ENCODE data around the gene OSBPL10. TPM values are rescaled to one million over a fixed set of nuclear protein-coding genes. Genes with fewer than 3 reads are reported as not detected.
"Not testable (repeated sequence)": the region's sequence is repeated elsewhere in the genome, so short reads cannot be mapped to it uniquely, and the experiment has no call there.

The OSBPL10 gene
- total and polyA plus RNA-seq, 7 donors = 2.3 to 77.7 (median 8.5) TPM

DNA sequence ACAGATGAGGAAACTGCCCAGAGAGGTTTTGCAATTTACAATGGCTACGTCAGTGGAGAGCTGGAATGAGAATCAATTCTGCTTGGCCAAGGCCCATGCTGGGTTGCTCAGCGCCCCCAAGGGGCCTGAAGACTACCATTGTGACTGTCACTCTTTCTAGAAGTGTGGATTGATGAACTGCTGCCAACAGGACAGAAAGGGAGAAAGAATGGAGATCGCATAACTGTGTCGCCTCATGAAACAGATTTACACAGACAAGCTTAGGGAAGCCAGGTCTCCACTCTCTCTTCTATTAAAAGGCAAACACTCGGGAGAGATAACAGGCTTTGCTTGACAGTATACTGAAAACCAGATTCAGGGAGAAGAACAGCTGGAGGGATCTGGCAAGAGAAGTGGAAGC, 288.3 kb downstream of the OSBPL10 start:
- DNase-seq = no peak
- H3K27ac ChIP-seq = no peak overlapping the region
- H3K9me3 ChIP-seq = no peaks in the 10 kb centered on the region
- H3K4me1 ChIP-seq = peaks cover 0 to 5% (median 0%) of the 10 kb centered on the region in 4 donors
- intact Hi-C loops (cut with DNase I) = no loop called here
- no peaks in the 10 kb centered on the region for H3K27me3 ChIP-seq
- H3K36me3 ChIP-seq = no peaks in the 10 kb centered on the region
- H3K4me3 ChIP-seq = no peak overlapping the region
- 88 to 90% methylated on average over 5 of the region's 5 CpGs for WGBS, 2 donors
- TF ChIP-seq, protein P1, sequence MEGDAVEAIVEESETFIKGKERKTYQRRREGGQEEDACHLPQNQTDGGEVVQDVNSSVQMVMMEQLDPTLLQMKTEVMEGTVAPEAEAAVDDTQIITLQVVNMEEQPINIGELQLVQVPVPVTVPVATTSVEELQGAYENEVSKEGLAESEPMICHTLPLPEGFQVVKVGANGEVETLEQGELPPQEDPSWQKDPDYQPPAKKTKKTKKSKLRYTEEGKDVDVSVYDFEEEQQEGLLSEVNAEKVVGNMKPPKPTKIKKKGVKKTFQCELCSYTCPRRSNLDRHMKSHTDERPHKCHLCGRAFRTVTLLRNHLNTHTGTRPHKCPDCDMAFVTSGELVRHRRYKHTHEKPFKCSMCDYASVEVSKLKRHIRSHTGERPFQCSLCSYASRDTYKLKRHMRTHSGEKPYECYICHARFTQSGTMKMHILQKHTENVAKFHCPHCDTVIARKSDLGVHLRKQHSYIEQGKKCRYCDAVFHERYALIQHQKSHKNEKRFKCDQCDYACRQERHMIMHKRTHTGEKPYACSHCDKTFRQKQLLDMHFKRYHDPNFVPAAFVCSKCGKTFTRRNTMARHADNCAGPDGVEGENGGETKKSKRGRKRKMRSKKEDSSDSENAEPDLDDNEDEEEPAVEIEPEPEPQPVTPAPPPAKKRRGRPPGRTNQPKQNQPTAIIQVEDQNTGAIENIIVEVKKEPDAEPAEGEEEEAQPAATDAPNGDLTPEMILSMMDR (IDR thresholded peaks at IDR 0.05) = no peak
- TF ChIP-seq POLR2A (IDR thresholded peaks at IDR 0.05) = no peak
- TF ChIP-seq EP300 (IDR thresholded peaks at IDR 0.05) = no peak
- TF ChIP-seq POLR2AphosphoS5 (IDR thresholded peaks at IDR 0.05) = no peak

DNA sequence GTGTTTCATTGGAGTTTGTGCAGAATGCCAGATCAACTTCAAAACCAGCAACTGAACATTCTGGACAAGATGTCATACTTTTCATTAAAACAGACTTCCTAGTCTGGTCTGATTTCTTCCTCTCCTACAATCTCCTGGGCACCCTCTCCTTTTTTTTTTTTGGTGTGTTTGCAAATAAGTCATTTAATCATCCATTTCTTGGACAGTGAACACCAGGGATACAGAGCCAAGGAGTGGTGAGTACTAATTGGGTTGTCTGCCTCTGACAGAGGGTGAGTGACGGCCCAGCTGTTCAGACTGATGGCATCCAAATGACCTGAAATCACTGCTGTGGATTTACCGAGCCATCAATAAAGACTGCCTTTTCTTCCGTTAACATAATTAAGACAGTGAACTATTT, 290.3 kb downstream of the OSBPL10 start:
- peaks cover 0 to 5% (median 0%) of the 10 kb centered on the region in 4 donors for H3K4me1 ChIP-seq
- WGBS, 2 donors = 94 to 96% methylated on average over 3 of the region's 3 CpGs
- no peaks in the 10 kb centered on the region for H3K9me3 ChIP-seq
- no peaks in the 10 kb centered on the region for H3K36me3 ChIP-seq
- TF ChIP-seq, protein P1 (IDR thresholded peaks at IDR 0.05) = no peak
- TF ChIP-seq EP300 (IDR thresholded peaks at IDR 0.05) (no peak), POLR2AphosphoS5 (IDR thresholded peaks at IDR 0.05) (no peak), POLR2A (IDR thresholded peaks at IDR 0.05) (no peak)
- no peak overlapping the region for H3K4me3 ChIP-seq
- no peak overlapping the region for H3K27ac ChIP-seq
- no peak for DNase-seq
- intact Hi-C loops (cut with DNase I) = no loop called here
- no peaks in the 10 kb centered on the region for H3K27me3 ChIP-seq

DNA sequence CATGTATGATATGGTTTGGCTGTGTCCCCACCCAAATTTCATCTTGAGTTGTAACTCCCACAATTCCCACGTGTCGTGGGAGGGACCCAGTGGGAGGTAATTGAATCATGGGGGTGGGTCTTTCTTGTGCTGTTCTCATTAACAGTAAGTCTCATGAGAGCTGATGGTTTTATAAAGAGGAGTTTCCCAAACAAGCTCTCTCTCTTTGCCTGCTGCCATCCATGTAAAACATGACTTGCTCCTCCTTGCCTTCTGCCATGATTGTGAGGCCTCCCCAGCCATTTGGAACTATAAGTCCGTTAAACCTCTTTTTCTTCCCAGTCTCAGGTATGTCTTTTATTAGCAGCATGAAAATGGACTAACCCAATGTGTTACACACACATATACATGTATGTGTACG, 291.5 kb downstream of the OSBPL10 start:
- H3K9me3 ChIP-seq; H3K4me3 ChIP-seq; H3K36me3 ChIP-seq; DNase-seq; H3K27ac ChIP-seq; H3K27me3 ChIP-seq; H3K4me1 ChIP-seq; intact Hi-C loops (cut with DNase I): not testable (repeated sequence)
- 94 to 97% methylated on average over 4 of the region's 4 CpGs for WGBS, 2 donors

DNA sequence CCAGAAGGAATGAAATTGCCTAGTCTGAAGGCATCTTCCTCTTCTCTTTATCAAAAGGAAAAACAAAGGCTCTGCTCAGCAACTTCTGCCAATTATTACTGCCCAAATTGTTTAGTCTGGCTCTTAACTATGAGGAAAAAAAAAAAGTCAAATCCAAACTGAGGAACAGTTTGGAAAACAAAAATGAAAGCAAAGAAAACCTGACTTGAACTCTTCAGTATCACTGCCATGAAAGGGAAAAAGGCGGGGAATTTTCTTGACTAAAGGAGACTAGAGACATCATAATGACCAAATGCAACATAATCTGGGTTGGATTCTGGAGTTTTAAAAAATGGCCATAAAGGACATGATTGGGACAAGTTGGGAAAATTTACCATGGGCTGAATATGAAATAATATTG, 292.1 kb downstream of the OSBPL10 start:
- no peak overlapping the region for H3K27ac ChIP-seq
- no peak for DNase-seq
- 79 to 90% methylated on average over 1 of the region's 1 CpG for WGBS, 2 donors
- TF ChIP-seq, protein P1 (IDR thresholded peaks at IDR 0.05) = no peak
- TF ChIP-seq POLR2A (IDR thresholded peaks at IDR 0.05) (no peak), EP300 (IDR thresholded peaks at IDR 0.05) (no peak), POLR2AphosphoS5 (IDR thresholded peaks at IDR 0.05) (no peak)
- H3K27me3 ChIP-seq = no peaks in the 10 kb centered on the region
- intact Hi-C loops (cut with DNase I) = no loop called here
- no peak overlapping the region for H3K4me3 ChIP-seq
- peaks cover 0 to 5% (median 0%) of the 10 kb centered on the region in 4 donors for H3K4me1 ChIP-seq
- peaks cover 0 to under 1% (median 0%) of the 10 kb centered on the region in 4 donors for H3K36me3 ChIP-seq
- no peaks in the 10 kb centered on the region for H3K9me3 ChIP-seq

DNA sequence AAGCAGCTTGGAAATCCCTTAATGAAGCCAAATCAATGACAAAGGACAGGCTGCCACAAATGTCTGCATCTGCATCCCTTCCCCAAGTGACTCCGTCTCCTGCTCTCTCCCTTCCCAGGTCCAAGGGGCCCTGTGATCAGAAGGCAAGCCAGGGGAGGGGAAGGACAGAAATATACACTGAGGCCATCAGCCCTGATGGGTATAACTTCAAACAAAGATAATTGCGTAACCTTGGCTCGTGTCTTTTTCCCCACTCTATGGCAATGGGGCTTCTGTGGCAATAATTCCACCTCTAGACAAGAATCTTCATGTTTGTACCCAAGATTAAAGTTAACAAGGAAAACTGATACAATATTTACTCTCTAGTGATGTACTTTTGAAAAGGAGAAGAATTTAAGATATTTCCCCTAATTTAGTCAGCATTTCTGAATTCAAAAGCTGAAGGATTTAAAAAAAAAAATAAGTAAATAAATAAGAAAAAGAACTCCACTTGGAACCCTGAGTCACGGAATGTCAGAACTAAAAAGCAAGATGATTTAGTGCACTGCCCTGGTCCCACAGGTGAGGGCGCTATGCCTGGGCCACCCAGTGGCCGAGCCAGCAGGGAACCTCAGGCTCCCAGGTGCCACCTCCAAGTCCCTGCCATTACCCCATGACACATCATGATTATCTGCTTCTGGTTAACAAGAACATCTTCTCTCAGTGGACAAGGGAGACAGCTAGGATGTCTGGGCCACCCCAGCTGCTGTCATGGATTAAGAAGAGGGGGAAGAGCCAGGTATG, 293.9 kb downstream of the OSBPL10 start:
- TF ChIP-seq POLR2AphosphoS5 (IDR thresholded peaks at IDR 0.05) (no peak), POLR2A (IDR thresholded peaks at IDR 0.05) (no peak), EP300 (IDR thresholded peaks at IDR 0.05) (no peak)
- TF ChIP-seq, protein P1 (IDR thresholded peaks at IDR 0.05) = no peak
- no peaks in the 10 kb centered on the region for H3K27me3 ChIP-seq
- no peak overlapping the region for H3K27ac ChIP-seq
- no peak overlapping the region for H3K4me3 ChIP-seq
- peaks cover 0 to 11% (median 0%) of the 10 kb centered on the region in 4 donors for H3K36me3 ChIP-seq
- DNase-seq = no peak
- H3K9me3 ChIP-seq = no peaks in the 10 kb centered on the region
- peaks cover 0 to 5% (median 0%) of the 10 kb centered on the region in 4 donors for H3K4me1 ChIP-seq
- 93 to 94% methylated on average over 6 of the region's 6 CpGs for WGBS, 2 donors
- intact Hi-C loops (cut with DNase I) = no loop called here
